ENCODE results near the gene CLMN. TPM values are rescaled to one million over a fixed set of nuclear protein-coding genes. Genes with fewer than 3 reads are reported as not detected.

Gene CLMN
- total and polyA plus RNA-seq, 2 of the 13 experiments (the other 11 are each of a cell fraction or from before 2014, with no cell fraction given): 15.1 to 16.7 TPM

GRCh38 chr14:95340201-95340697 is 20.5 kb upstream of the CLMN start (continued):
- TF ChIP-seq POLR2A (IDR thresholded peaks at IDR 0.05; ENCODE audit: insufficient read depth in 1 of 2, low read depth in 2 of 2, low read length in 2 of 2) (no peak), MIER2 (CRISPR knock-in tag; IDR thresholded peaks at IDR 0.05) (no peak), TCF7L2 (IDR thresholded peaks at IDR 0.05; ENCODE audit: low read depth, low read length) (no peak), ZBTB40 (IDR thresholded peaks at IDR 0.05) (no peak), ZBTB40 (CRISPR knock-in tag; IDR thresholded peaks at IDR 0.05) (no peak), IRF9 (CRISPR knock-in tag; IDR thresholded peaks at IDR 0.05; ENCODE audit: borderline replicate concordance) (no peak), ZNF331 (CRISPR knock-in tag; IDR thresholded peaks at IDR 0.05) (0 out of 2 replicates have a peak, but pooled peaks have one; percentile 7), MAF1 (CRISPR knock-in tag; IDR thresholded peaks at IDR 0.05; ENCODE audit: borderline replicate concordance) (no peak), DDIT3 (CRISPR knock-in tag; IDR thresholded peaks at IDR 0.05) (no peak), ZXDC (CRISPR knock-in tag; IDR thresholded peaks at IDR 0.05) (peak; percentile 40; the same call in 1 of the 2 replicates), MXI1 (IDR thresholded peaks at IDR 0.05; ENCODE audit: borderline replicate concordance, low read depth, low read length) (no peak)

Data from HepG2 (cell line).